SH-SY5Y (cell line): Measurements from ENCODE around the gene TRIM8.

Experiments used
- GATA2 ChIP-seq: IDR thresholded peaks from 2 replicates; pipeline ENCODE4 v1.6.1; 2011; ENCODE audit warnings: mild to moderate bottlenecking, low read depth, low read length
- GATA3 ChIP-seq: IDR thresholded peaks from 2 replicates; pipeline ENCODE4 v1.6.1; 2011; ENCODE audit warnings: low read depth, mild to moderate bottlenecking, low read length, moderate library complexity

TRIM8 gene

GRCh38 chr10:102610441-102610887 is 33.8 kb upstream of the TRIM8 start:
- no peak for TF ChIP-seq GATA3
- no peak for TF ChIP-seq GATA2

- TF ChIP-seq GATA3, result no peak
- no peak for TF ChIP-seq GATA2
These were observed 32.7 kb upstream of the TRIM8 start for GRCh38 chr10:102611514-102612087.

GRCh38 chr10:102612964-102613275 is 31.4 kb upstream of the TRIM8 start:
- TF ChIP-seq GATA3, result no peak

- TF ChIP-seq GATA2 (no peak), GATA3 (no peak)
These were observed 31.0 kb upstream of the TRIM8 start for GRCh38 chr10:102613286-102613685.

GRCh38 chr10:102613785-102614184 is 30.5 kb upstream of the TRIM8 start:
- no peak for TF ChIP-seq GATA2
- no peak for TF ChIP-seq GATA3

- TF ChIP-seq GATA2, result no peak
- no peak for TF ChIP-seq GATA3
These were observed 29.4 kb upstream of the TRIM8 start for GRCh38 chr10:102614888-102615287.

GRCh38 chr10:102615361-102615760 is 28.9 kb upstream of the TRIM8 start:
- no peak for TF ChIP-seq GATA2
- TF ChIP-seq GATA3, result no peak

GRCh38 chr10:102616066-102616770 is 28.1 kb upstream of the TRIM8 start:
- TF ChIP-seq GATA3 (no peak), GATA2 (no peak)

GRCh38 chr10:102617041-102617440 is 27.2 kb upstream of the TRIM8 start:
- TF ChIP-seq GATA3 (no peak), GATA2 (no peak)

- TF ChIP-seq GATA3, result no peak
- TF ChIP-seq GATA2, result no peak
These were observed 26.5 kb upstream of the TRIM8 start for GRCh38 chr10:102617816-102618215.

GRCh38 chr10:102619281-102619981 is 24.8 kb upstream of the TRIM8 start:
- TF ChIP-seq GATA3 (no peak), GATA2 (no peak)

GRCh38 chr10:102620138-102620590 is 24.1 kb upstream of the TRIM8 start:
- no peak for TF ChIP-seq GATA2
- no peak for TF ChIP-seq GATA3

- TF ChIP-seq GATA2 (no peak), GATA3 (no peak)
These were observed 23.5 kb upstream of the TRIM8 start for GRCh38 chr10:102620591-102621442.
